ENCODE measurements around the gene WASF2. TPM values are rescaled to one million over a fixed set of nuclear protein-coding genes. Genes with fewer than 3 reads are reported as not detected.

WASF2 gene
- total RNA-seq, 1 experiment from 2014 or later = 65.9 TPM

GRCh38 chr1:27358928-27359313, 131.0 kb downstream of the WASF2 start:
- H4K91ac ChIP-seq (ENCODE audit: insufficient read length, low read depth, low read length) = no peak overlapping the region
- H3K27me3 ChIP-seq (ENCODE audit: insufficient read depth, low read length) = peaks cover 19% of the 10 kb centered on the region; the same call in 1 of the 2 replicates
- H3K36me3 Mint-ChIP-seq (ENCODE audit: insufficient read depth in 1 of 3, low read depth in 3 of 3) = peaks cover 0 to 13% (median 3%) of the 10 kb centered on the region in 3 experiments; a peak in 4 of 7 replicates
- peaks cover 13% of the 10 kb centered on the region for H3K23me2 ChIP-seq (ENCODE audit: insufficient read length, low read depth, low read length, poor library complexity, severe bottlenecking)
- TF ChIP-seq CTCF (conservative IDR thresholded peaks at IDR 0.05) = no peak
- no peak overlapping the region for H3T11ph ChIP-seq (ENCODE audit: low read length)
- H3K79me2 ChIP-seq (ENCODE audit: insufficient read depth, low read length) = no peaks in the 10 kb centered on the region
- H3K14ac ChIP-seq (ENCODE audit: insufficient read depth, low read length) = no peak overlapping the region
- no peak overlapping the region for H3K4me3 Mint-ChIP-seq
- peaks cover 3% of the 10 kb centered on the region; the same call in 1 of the 2 replicates for H3K4me1 ChIP-seq (ENCODE audit: insufficient read depth, low read length)
- no peak overlapping the region for H3K27ac ChIP-seq (ENCODE audit: insufficient read length, low read depth, low read length)
- H3K56ac ChIP-seq (ENCODE audit: insufficient read length, low read depth, low read length) = no peak overlapping the region
- no peak overlapping the region for H2AFZ ChIP-seq (ENCODE audit: low read length)
- peaks cover 12 to 25% of the 10 kb centered on the region in 2 experiments for H3K4me1 Mint-ChIP-seq
- H3K23ac ChIP-seq (ENCODE audit: insufficient read length, low read depth, low read length) = no peak overlapping the region
- H3K9me3 ChIP-seq (ENCODE audit: control insufficient read depth, low read depth, low read length) = no peaks in the 10 kb centered on the region
- H2BK5ac ChIP-seq (ENCODE audit: insufficient read length, low read length) = no peak overlapping the region
- no peak overlapping the region for H2BK20ac ChIP-seq (ENCODE audit: low read depth, low read length, poor library complexity, severe bottlenecking)
- no peak overlapping the region for H2BK120ac ChIP-seq (ENCODE audit: low read depth, low read length, poor library complexity, severe bottlenecking)
- H3K9me3 Mint-ChIP-seq = no peaks in the 10 kb centered on the region; a peak in 1 of 5 replicates
- peaks cover 64% of the 10 kb centered on the region for H3K27me3 Mint-ChIP-seq (ENCODE audit: low read depth)
- no peaks in the 10 kb centered on the region for H3K79me1 ChIP-seq (ENCODE audit: insufficient read depth, low read depth, low read length, poor library complexity, severe bottlenecking)
- no peak overlapping the region for H3K4ac ChIP-seq (ENCODE audit: low read depth, low read length)
- no peak overlapping the region for H3K27ac Mint-ChIP-seq
- H3K9ac ChIP-seq (ENCODE audit: extremely low read depth, insufficient read length, low read length) = no peak overlapping the region
- no peak for DNase-seq
- WGBS (ENCODE audit: extremely low coverage, insufficient read length, low lambda C conversion rate) = no CpG with 5 or more reads among the region's 5 CpGs
- H3K18ac ChIP-seq (ENCODE audit: insufficient read length, low read depth, low read length) = no peak overlapping the region
- H3K4me2 ChIP-seq (ENCODE audit: insufficient read depth, insufficient read length, low read length) = no peak overlapping the region
- H2BK12ac ChIP-seq (ENCODE audit: insufficient read length, low read depth, low read length) = no peak overlapping the region
- peaks cover 4% of the 10 kb centered on the region for H4K20me1 ChIP-seq (ENCODE audit: control insufficient read depth, insufficient read depth, insufficient read length)
- no peak overlapping the region for H2AK5ac ChIP-seq (ENCODE audit: insufficient read length, low read length)
- H2BK15ac ChIP-seq (ENCODE audit: low read depth, low read length) = no peak overlapping the region
- no peak overlapping the region for H4K5ac ChIP-seq (ENCODE audit: insufficient read length, low read depth, low read length)
- no peak overlapping the region for H4K8ac ChIP-seq (replicated peaks; ENCODE audit: insufficient read length, low read depth, low read length)
